DOHH2 (cell line): ENCODE results near the gene RNU5B-1.
A peak's percentile ranks its signal among the peaks of the same experiment; 100 is the strongest.

Source experiments
- H3F3A ChIP-seq: fragments of 200-600 bp; sonication (generic), shearing (Covaris generic); 2 replicates; pipeline ENCODE4 v1.6.0; 2016; ENCODE audit warnings: antibody characterized with exemption, mild to moderate bottlenecking; ENCODE audit not compliant: control insufficient read depth, insufficient read depth
- H3K27ac ChIP-seq: fragments of 200-600 bp; sonication (generic); 2 replicates; pipeline ENCODE4 v1.5.1; 2014; ENCODE audit warnings: low read depth, mild to moderate bottlenecking, low read length, moderate library complexity
- H3K27me3 ChIP-seq: fragments of 200-600 bp; sonication (generic); 2 replicates; pipeline ENCODE4 v1.6.1; 2014; ENCODE audit warnings: mild to moderate bottlenecking, low read length, mixed read lengths; ENCODE audit not compliant: control insufficient read depth
- H3K36me3 ChIP-seq: fragments of 200-600 bp; sonication (generic); 2 replicates; pipeline ENCODE4 v1.6.1; 2014; ENCODE audit warnings: mild to moderate bottlenecking, low read length, moderate library complexity, mixed read lengths; ENCODE audit not compliant: control insufficient read depth
- H3K4me1 ChIP-seq: fragments of 200-600 bp; sonication (generic); 2 replicates; pipeline ENCODE4 v1.6.1; 2014; ENCODE audit warnings: mild to moderate bottlenecking, low read length, mixed read lengths; ENCODE audit not compliant: control insufficient read depth
- H3K4me2 ChIP-seq: fragments of 200-600 bp; sonication (generic); 2 replicates; pipeline ENCODE4 v1.6.0; 2014; ENCODE audit warnings: mild to moderate bottlenecking, low read length, moderate library complexity
- H3K4me3 ChIP-seq: fragments of 200-600 bp; sonication (generic); 2 replicates; pipeline ENCODE4 v1.5.1; 2014; ENCODE audit warnings: mild to moderate bottlenecking, low read length, mixed read lengths
- H3K79me2 ChIP-seq: fragments of 200-600 bp; sonication (generic); 2 replicates; pipeline ENCODE4 v1.6.1; 2014; ENCODE audit warnings: mild to moderate bottlenecking, low read length, mixed read lengths; ENCODE audit not compliant: control insufficient read depth
- H3K9me2 ChIP-seq: fragments of 200-600 bp; sonication (generic); replicated peaks from 2 replicates; pipeline ENCODE4 v1.6.1; 2014; ENCODE audit warnings: mild to moderate bottlenecking, low read length, mixed read lengths; ENCODE audit not compliant: control insufficient read depth
- H3K9me3 ChIP-seq: fragments of 200-600 bp; sonication (generic); 2 replicates; pipeline ENCODE4 v1.6.1; 2014; ENCODE audit warnings: antibody characterized with exemption, low read length, mixed read lengths; ENCODE audit not compliant: control insufficient read depth, insufficient read depth
- H4K20me1 ChIP-seq: fragments of 200-600 bp; sonication (generic); 2 replicates; pipeline ENCODE4 v1.6.0; 2014; ENCODE audit warnings: low read depth, mild to moderate bottlenecking, antibody characterized with exemption, low read length, moderate library complexity; ENCODE audit not compliant: control insufficient read depth, insufficient read depth
- CTCF ChIP-seq: fragments of 200-600 bp; sonication (generic); IDR thresholded peaks from one replicate; pipeline ENCODE4 v1.5.1; 2014; ENCODE audit warnings: antibody characterized with exemption, mild to moderate bottlenecking, low read depth, low read length; ENCODE audit not compliant: poor library complexity, severe bottlenecking
- EZH2phosphoT487 ChIP-seq: fragments of 200-600 bp; sonication (generic); IDR thresholded peaks from 2 replicates; pipeline ENCODE4 v1.6.1; 2017; ENCODE audit warnings: borderline replicate concordance, mild to moderate bottlenecking, antibody characterized with exemption, low read length, moderate library complexity, mixed read lengths

RNU5B-1 gene

GRCh38 chr15:65326117-65326526 lies 21.6 kb downstream of the RNU5B-1 start:
- Histone ChIP-seq H3K27ac (no peak overlapping the region), H3K4me3 (no peak overlapping the region), H3K27me3 (peaks cover 13% of the 10 kb centered on the region), H3K4me2 (no peak overlapping the region), H3K9me3 (no peaks in the 10 kb centered on the region), H3K79me2 (no peaks in the 10 kb centered on the region), H3K4me1 (peaks cover 24% of the 10 kb centered on the region), H4K20me1 (no peaks in the 10 kb centered on the region), H3K36me3 (no peaks in the 10 kb centered on the region), H3F3A (no peaks in the 10 kb centered on the region), H3K9me2 (no peaks in the 10 kb centered on the region)
- no peak for TF ChIP-seq EZH2phosphoT487
- TF ChIP-seq CTCF = no peak

GRCh38 chr15:65326818-65327217 lies 22.3 kb downstream of the RNU5B-1 start:
- Histone ChIP-seq H3K9me2 (no peaks in the 10 kb centered on the region), H3K4me2 (no peak overlapping the region), H3K27ac (no peak overlapping the region), H3K4me3 (no peak overlapping the region), H3F3A (no peaks in the 10 kb centered on the region), H3K4me1 (peaks cover 24% of the 10 kb centered on the region), H3K9me3 (no peaks in the 10 kb centered on the region), H3K36me3 (no peaks in the 10 kb centered on the region), H3K79me2 (no peaks in the 10 kb centered on the region), H4K20me1 (no peaks in the 10 kb centered on the region), H3K27me3 (peaks cover 6% of the 10 kb centered on the region)
- no peak for TF ChIP-seq EZH2phosphoT487
- TF ChIP-seq CTCF = no peak

- no peaks in the 10 kb centered on the region for H4K20me1 ChIP-seq
These were observed 23.3 kb downstream of the RNU5B-1 start for GRCh38 chr15:65327651-65328393.

More at GRCh38 chr15:65327651-65328393, 23.3 kb downstream of the RNU5B-1 start:
- H3K27me3 ChIP-seq = no peaks in the 10 kb centered on the region
- H3K36me3 ChIP-seq = no peaks in the 10 kb centered on the region
- H3K9me2 ChIP-seq = no peaks in the 10 kb centered on the region
- peak overlapping the region; percentile 38; the same call in 1 of the 2 replicates for H3K4me3 ChIP-seq
- H3F3A ChIP-seq = no peaks in the 10 kb centered on the region
- no peaks in the 10 kb centered on the region for H3K9me3 ChIP-seq
- peak overlapping the region; percentile 60 for H3K4me2 ChIP-seq
- H3K27ac ChIP-seq = peak overlapping the region; percentile 14
- TF ChIP-seq EZH2phosphoT487 = no peak
- TF ChIP-seq CTCF = no peak
- no peaks in the 10 kb centered on the region for H3K79me2 ChIP-seq
- peaks cover 27% of the 10 kb centered on the region for H3K4me1 ChIP-seq
